Measurements from ENCODE around the gene RASGRF1. TPM values are rescaled to one million over a fixed set of nuclear protein-coding genes. Genes with fewer than 3 reads are reported as not detected.

Gene RASGRF1, protein sequence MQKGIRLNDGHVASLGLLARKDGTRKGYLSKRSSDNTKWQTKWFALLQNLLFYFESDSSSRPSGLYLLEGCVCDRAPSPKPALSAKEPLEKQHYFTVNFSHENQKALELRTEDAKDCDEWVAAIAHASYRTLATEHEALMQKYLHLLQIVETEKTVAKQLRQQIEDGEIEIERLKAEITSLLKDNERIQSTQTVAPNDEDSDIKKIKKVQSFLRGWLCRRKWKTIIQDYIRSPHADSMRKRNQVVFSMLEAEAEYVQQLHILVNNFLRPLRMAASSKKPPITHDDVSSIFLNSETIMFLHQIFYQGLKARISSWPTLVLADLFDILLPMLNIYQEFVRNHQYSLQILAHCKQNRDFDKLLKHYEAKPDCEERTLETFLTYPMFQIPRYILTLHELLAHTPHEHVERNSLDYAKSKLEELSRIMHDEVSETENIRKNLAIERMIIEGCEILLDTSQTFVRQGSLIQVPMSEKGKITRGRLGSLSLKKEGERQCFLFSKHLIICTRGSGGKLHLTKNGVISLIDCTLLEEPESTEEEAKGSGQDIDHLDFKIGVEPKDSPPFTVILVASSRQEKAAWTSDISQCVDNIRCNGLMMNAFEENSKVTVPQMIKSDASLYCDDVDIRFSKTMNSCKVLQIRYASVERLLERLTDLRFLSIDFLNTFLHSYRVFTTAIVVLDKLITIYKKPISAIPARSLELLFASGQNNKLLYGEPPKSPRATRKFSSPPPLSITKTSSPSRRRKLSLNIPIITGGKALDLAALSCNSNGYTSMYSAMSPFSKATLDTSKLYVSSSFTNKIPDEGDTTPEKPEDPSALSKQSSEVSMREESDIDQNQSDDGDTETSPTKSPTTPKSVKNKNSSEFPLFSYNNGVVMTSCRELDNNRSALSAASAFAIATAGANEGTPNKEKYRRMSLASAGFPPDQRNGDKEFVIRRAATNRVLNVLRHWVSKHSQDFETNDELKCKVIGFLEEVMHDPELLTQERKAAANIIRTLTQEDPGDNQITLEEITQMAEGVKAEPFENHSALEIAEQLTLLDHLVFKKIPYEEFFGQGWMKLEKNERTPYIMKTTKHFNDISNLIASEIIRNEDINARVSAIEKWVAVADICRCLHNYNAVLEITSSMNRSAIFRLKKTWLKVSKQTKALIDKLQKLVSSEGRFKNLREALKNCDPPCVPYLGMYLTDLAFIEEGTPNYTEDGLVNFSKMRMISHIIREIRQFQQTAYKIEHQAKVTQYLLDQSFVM (N-terminal part only)
- not detected in 2 replicates for total RNA-seq

DNA sequence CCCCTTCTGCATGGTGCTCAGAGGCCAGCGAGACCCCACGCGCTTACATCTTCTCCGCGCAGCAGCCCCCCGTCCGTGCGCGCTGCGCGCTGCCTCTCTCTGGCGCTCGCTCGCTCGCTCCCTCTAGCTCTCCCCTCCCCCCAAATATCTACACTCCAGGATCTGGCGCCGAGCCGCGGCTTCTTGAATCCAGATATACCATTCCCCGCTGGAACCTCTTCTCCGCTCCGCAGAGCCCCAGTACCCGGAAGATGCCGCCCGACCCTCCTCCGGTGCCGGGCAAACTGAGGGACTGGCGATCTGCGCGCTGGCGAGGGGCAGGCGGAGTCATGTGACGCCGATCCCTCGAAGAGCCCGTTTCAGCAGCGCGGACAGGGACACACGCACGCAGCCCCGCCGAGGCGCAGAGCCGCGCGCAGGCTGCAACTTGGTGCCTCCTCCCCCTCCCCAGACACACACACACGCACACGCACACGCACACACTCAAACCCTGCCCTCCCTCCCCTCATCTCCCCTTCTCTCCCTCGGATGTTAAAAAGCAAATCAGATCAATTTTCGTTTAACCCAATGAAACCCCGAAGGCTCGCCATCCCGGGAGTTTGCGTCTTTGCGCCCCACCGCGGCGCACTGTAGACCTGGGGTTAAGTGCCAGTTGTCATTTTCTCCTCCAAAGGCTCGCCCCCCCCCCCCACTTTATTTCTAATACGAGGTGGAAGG is at the start of gene RASGRF1:
Gene RASGRF1 (minus strand): TSS at position 294 of the 717 bp plus-strand sequence. CDS start 282 bp downstream, at position 12.

DNA sequence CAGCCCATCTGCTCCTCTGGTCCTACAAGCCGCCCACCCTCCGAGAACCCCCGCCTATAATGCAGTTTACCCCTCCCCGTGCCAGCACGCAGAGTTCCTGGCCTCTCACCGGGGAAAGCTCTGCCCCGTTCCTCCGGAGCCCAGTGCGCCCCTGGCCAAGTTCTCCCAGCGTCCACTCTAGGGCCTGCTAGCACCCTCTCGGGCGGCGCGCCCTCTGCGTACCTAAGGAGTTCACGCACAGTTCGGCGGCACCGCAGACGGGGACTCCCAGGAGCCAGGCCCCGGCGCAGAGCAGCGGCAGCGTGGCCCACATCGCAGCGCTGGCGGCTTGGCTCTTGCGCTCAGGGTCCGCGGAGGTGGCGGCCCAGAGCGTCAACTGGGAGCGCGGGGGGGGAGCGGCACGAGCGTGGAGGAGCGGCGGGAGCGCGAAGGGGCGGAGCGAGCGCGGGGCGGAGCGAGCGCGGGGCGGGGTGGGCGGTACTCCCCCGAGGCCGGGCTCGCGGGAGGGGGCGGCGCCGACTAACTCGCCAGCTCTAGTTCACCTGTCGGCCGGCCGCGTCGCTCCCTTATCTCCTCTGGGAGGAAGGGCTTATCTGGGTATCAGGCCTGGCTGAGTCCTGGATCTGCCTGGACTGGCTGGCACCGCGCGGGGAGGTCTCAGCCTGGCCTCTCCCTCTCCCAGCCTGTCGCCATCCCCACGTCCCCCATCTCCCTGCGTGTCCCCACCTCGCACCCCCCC is 145.7 kb downstream of the RASGRF1 start, which contains the start of gene CTSH:
Gene CTSH (minus strand): TSS at position 378 of the 739 bp plus-strand sequence. CDS start 65 bp downstream, at position 313.

Other genes with a start within 250 kb of the RASGRF1 start
- 447 and 559 TPM in 2 replicates for gene MORF4L1, start 217.9 kb downstream of the RASGRF1 start, total RNA-seq
- 3.5 and 15.5 TPM in 2 replicates for gene CTSH, start 145.7 kb downstream of the RASGRF1 start, total RNA-seq
- not detected in 2 replicates for gene ANKRD34C, start 191.9 kb upstream of the RASGRF1 start, total RNA-seq
- gene TMED3, start 220.3 kb upstream of the RASGRF1 start, total RNA-seq: 115 and 148 TPM in 2 replicates

Data from regular cardiac myocyte (primary cell).